HG03064 (cell line): ENCODE data around the gene LMTK3.
"Not testable (repeated sequence)": the region's sequence is repeated elsewhere in the genome, so short reads cannot be mapped to it uniquely, and the experiment has no call there.

Experiments
- ATAC-seq: cut with Tn5 transposase; IDR thresholded peaks from one replicate; pipeline ENCODE4 v1.9.1; 2021; ENCODE audit warnings: low read depth; ENCODE audit not compliant: unreplicated experiment

Gene LMTK3

DNA sequence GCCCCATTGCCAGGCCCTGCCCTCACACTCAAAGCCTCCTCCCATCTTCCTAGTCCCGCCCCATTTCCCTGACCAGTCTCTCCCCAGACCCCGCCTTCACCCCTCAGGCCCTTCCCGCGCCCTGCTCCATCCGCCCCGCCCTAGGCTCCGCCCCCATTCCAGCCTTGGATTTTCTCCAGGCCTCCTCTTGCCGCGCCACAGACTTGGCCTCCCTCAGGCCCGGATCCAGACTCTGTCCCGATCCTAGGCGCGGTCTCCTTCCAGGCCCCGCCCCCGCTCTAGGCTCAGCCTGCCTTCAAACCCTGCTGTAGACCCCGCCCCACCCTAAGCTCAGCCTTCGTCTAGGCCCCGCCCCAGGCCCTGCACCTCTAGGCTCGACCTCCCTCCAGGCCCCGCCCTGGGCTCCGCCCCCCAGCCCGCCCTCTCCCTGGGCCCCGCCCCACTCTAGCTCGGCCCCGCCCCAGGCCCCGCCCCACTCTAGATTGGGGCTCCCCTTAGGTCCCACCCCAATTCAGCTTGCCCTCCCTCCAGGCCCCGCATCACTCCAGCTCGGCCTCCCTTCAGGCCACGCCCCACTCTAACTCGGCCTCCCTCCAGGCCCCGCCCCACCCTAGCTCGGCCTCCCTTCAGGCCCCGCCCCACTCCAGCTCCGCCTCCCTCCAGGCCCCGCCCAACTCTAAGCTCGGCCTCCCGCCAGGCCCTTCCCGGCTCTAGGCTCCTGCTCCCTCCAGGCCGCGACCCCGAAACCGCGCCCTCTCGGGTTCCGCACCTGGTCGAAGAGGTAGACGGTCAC lies 18.5 kb downstream of the LMTK3 start:
- ATAC-seq, result peak; percentile 64

DNA sequence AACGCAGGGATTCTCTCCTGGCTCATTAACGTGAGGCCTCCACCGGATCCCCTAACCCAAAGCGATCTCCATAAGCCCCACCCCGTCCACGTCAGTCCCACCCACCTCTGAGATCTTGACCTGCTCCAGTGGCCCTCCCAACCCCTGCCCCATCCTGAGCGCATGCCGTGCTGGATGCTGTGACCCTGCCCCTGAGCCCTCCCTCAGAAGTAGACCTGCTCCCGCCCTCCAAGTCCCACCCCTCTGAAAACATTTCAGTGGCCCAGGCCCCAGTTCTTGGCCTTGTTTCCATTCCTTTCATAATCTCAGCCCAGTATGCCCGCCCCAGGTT lies 19.9 kb downstream of the LMTK3 start:
- no peak for ATAC-seq

DNA sequence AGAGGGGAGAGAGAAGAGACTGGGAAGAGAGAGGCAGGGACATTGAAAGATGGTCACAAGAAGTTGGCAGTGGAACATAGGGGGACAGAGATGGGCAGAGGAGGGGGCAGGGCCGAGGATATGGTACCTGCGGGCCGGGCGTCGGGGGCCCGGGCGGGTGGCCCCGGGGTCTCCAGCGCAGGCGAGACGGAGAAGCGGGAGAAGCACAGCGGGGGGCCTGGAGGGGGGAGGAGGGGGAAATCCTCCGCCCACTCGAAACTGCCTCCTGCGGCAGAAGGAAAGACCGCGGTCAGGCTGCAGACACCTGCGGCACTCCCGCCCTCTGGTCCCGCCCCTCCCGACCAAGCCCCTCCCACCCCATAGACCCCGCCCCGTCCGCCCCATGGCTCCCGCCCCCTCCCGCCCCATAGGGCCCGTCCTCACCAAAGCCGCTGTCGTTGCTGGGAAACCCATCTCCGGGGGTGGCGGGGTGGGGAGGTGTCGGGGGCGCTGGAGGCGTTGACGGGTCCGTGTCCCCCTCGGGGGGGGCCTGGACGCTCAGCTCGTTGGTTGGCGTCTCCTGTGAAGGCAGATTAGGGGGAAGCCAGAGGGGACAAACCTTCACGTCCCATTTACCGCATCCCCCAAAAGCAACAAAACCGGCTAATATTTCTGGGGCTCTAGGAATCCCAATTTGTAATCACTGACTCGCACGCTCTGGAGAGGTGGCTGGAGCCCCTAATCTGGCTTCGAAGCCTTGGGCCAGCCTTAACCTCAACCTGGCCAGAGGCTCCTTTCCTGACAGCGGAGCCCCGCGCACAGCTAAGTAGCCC lies 20.4 kb downstream of the LMTK3 start:
- no peak for ATAC-seq

DNA sequence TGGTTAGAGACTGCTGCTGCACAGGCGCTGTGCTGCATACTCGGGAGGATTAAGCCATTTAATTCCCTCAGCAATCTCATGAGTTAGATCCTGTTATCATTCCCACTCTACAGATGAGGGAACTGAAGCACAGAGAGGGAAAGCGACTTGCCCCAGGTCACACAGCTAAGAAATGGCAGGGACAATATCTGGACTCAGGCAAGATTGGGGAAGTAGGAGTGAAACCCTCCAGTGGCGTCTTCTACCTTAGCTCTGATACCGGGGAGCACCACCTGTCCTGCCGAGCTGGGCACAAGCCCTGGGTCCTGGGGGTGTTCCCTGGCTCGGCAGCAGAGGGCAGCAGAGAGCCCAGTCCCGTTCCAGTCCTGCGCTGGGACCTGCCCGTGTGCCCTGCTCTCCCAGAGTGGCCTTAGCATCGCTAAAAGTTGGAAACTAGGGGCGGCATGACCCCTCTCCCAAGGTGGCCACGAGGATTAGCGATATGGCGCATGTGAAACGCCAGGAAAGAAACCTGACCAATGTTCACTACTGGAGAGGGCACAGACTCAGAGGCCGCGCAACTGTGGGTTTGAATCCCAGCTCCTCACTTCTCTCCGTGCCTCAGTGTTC lies 21.9 kb downstream of the LMTK3 start:
- ATAC-seq, result no peak

DNA sequence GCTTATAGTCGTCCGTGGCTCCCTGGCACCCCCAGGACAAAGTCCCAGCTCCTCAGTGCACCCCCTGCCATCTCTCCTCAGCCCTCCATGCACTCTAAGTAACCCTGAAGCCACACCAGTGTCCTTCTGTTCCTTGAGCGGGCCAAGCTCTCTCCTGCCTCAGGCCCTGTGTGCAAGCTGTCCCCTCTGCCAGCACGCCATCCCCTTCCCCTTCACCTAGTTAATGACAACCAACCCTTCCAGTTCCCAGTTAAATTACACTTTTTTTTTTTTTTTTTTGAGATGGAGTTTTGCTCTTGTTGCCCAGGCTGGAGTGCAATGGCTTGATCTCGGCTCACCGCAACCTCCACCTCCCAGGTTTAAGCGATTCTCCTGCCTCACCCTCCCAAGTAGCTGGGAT lies 23.2 kb downstream of the LMTK3 start:
- ATAC-seq, result not testable (repeated sequence)

DNA sequence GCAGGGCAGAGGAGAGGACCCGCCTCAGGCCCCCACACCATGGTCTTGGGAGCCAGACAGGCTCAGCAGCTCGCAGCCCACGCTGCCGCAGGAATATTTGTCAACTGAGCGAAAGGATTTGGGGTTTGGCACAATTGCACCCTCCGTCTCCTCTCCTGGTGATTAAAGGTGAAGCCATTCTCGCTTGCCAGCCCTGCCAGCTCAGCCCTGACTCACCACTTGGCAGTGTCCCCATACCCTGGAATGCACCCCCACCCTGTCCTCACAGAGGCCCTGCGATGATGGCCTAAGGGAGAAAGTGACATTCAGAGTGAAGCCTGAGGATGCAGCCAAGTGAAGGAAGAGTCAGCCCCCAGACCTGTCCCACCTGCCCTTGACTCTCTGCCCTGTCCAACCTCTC lies 23.7 kb downstream of the LMTK3 start:
- ATAC-seq, result no peak

DNA sequence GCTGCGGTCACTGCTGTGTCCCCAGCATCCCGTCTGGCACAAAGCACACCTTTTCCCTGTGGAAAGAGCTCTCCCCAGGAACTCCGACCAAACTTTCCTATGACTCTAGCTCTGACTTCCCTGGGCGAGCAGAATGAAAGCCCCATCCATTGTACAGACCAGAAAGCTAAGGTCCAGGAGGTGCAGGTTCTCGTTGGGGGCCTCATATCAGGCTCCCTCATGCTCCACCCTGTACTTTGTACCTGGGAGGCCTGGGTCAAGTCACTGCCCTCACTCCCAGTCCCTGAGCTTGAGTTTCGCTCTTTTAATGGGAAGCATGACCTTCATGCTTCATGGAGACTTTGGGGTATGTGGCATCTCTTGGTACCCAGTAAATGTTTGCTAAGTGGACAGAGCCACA lies 24.1 kb downstream of the LMTK3 start:
- no peak for ATAC-seq

DNA sequence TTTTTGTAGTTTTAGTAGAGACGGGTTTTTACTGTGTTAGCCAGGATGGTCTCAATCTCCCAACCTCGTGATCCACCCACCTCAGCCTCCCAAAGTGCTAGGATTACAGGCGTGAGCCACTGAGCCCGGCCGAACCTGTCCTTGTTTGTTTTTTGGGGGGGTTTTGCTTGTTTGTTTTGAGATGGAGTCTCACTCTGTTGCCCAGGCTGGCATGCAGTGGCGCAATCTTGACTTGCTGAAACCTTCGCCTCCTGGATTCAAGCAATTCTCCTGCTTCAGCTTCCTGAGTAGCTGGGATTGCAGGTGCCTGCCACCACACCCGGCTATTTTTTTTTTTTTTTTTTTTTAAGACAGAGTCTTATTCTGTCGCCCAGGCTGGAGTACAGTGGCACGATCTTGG lies 24.9 kb downstream of the LMTK3 start:
- not testable (repeated sequence) for ATAC-seq

DNA sequence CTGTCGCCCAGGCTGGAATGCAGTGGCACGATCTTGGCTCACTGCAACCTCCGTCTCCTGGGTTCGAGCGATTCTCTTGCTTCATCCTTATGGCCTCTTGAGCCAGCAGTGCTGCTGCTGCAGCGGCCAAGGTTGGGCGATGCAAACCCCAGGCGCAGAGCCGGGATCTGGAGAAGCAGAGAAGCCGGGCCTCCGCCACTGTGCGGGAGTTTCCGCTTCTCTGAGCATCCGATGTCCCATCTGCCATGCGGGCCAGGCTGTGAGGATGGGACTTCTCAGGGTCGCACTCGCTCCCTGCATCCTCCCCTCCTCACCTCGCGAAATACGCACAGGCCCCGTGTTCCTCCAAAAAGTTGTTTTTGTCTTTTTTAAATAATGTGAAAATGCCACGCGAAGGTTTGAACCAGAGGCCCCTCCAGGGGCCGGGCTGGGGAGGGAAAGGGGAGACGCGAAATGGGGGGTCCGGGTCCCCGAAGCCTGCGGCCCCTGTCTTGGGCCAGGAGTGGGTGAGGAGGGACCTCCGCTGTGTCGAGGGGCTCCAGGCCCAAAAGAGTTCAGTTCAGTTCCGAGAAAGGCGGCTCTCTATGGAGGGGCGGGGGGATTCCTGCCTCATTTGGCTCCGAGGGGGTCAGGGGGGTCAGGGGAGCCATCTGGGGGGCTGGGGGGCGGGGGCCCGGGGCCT lies 26.6 kb downstream of the LMTK3 start:
- no peak for ATAC-seq

DNA sequence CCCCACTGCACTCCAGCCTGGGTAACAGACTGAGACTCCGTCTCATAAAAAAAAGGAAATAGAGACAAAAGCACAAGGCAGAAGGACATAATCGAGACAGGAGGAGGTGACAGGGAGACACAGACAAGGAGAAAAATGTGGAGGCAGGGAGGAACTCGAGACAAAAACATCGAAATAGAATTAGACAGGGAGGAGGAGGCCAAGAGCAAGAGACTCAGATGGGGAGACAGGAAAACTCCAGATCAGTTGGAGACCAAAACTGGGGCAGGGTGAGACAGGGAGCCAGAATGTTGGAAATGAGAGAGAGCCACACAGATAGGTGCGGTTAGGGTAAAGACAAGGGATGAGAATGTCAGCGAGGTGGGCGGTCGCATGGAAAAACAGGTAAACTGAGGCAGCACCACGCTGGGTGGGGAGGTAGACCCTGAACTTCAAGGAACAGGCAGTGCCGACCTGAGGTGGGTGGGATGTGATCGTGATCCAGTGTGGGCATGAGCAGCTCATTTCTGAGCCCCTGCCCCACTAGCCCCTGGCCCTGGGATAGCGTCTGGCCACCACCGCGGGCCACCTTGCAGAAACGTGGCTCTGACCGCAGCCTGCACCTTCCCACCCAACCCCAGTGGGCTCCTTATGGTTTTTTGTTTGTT lies 27.3 kb downstream of the LMTK3 start:
- no peak for ATAC-seq

DNA sequence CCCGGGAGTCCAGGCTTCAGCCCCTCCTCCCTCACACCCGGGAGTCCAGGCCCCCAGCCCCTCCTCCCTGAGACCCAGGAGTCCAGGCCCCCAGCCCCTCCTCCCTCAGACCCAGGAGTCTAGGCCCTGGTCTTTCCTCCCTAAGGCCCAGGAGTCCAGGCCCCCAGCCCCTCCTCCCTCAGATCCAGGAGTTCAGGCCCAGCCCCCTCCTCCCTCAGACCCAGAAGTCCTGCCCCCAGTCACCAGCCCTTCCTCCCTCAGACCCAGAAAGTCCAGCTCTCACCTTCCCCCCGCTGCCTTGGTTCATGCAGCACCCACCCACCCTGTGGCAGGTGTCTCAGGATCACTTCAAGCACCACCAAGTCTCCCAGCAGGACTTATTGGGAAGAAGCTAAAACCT lies 28.3 kb downstream of the LMTK3 start:
- ATAC-seq, result no peak

DNA sequence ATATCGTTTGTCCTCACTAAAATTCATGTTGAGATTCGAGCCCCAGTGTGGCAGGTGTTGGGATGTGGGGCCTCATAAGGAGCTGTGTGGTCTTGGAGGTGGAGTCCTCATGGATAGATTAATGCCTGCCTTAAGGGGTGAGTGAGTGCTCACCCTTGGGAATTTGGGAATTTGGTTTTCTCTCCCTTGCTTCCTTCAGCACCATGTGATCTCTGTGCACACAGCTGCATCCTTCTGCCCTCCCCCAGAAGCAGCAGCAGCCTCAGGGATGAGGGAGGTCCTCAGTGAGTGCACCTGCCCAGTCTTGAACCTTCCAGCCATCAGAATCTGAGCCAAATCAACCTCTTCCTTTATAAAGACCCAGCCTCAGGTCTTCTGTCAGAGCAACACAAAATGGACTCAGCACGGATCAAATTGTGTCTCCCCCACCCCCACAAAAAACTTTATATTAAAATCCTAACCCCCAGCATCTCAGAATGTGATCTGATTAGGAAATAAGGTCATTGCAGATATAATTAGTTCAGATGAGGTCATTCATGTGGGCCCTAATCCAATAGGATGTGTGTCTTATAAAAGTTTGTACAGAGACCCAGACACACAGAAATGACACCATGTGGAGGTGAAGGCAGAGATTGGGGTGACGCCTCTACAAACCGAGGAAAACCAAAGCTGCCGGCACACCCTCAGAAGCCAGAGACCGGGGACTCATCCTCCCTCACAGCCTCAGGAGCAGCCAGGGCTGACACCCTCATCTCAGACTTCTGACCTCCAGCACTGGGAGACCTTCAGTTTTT lies 29.6 kb downstream of the LMTK3 start:
- no peak for ATAC-seq

DNA sequence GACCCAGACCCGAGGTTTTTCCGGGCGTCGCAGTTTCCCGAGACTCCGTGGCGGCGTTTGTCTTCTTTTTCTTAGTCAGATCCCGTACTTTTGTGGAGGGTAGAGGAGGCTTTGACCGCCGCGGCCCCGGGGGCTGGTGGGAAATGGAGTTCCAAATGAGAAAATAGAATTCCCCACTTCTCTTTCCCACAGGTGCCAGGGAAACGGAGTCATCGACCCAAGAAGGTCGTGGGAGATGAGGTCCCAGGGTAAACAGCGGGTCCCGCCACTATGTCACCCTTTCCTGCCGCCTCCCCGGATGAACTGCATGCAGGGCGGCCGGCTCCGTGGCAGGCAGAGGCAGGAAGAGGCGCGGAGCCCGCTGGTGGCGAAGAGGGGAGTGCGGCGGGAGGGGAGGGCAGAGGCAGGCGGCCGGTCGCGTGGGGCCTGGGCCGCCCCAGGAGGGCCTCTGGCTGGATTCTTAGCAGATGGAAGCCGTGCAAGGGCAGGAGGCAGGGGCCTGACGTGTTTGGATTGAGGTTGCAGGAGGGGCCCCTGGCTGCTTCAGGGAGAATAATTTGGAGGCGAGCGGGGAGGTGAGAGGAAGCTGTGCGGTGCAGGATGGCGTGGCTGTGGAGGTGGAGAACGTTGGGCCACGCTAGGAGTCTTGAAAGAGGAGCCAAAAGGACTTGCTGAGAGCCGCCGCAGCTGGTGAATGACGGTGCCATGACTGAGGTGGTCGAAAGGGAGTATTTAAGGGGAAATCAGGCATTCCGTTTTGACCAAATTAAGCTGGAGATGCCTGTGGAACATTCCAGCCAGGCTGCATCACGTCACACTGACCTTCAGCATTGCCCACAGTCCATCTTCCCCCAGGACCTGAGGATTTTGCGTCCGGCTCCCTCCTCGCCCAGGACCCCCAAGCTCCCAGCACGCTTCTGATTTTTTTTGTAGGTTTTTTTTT lies 30.8 kb downstream of the LMTK3 start:
- ATAC-seq, result no peak

DNA sequence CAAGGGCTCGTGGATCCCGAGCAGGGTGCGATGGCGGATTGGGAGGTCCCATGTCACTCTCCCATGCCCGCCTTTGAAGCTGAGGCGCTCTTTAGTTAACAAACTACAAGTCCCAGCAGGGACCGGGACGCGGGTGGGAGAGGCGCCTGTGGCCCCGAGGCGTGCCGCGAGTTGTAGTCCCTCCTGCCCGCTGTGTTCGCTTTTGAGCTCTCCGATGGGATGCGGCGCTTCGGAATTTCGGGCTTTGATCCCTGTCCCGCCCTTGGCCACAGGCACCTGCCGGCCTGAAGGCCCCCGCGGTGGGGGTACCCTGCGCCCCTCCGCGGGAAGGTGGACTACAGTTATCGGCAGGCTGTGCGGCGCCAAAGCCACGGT lies 31.5 kb downstream of the LMTK3 start:
- ATAC-seq, result no peak

DNA sequence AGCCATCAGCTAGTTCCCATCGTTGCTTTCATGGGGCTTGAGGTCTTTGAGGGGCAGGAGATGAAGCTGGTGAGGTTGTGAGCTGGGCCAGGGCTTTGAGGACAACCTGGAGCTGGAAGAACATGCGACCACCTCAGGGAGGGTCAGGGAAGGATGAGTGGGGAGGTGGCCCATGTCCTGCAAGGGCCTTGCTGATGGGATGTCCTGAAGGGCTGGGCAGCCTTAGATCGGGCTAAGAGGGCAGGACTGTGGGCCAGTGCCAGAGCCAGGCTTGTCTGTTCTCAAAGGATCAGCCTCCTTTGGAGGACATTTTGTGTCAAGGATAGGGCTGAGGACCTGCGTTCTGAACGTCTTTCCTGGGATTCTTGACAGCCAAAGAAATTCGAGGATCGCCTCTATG lies 31.9 kb downstream of the LMTK3 start:
- no peak for ATAC-seq

DNA sequence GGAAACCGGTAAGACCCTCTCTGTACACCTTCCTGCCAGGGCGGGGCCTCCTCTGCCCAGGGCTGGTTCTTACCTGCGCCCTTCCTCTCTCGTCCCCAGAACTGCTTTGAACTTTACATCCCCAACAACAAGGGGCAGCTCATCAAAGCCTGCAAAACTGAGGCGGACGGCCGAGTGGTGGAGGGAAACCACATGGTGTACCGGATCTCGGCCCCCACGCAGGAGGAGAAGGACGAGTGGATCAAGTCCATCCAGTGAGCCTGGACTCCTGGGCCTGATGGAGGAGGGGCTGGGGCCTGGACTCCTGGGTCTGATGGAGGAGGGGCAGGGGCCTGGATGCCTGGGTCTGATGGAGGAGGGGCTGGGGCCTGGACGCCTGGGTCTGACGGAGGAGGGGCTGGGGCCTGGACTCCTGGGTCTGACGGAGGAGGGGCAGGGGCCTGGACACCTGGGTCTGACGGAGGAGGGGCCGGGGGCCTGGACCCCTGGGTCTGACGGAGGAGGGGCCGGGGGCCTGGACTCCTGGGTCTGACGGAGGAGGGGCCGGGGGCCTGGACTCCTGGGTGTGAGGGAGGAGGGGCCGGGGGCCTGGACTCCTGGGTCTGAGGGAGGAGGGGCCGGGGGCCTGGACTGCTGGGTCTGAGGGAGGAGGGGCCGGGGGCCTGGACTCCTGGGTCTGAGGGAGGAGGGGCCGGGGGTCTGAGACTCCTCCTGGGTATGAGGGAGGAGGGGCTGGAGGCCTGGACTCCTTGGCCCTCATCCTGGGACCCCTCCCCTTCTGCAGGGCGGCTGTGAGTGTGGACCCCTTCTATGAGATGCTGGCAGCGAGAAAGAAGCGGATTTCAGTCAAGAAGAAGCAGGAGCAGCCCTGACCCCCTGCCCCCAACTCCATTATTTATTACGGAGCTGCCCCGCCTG lies 33.0 kb downstream of the LMTK3 start:
- no peak for ATAC-seq

DNA sequence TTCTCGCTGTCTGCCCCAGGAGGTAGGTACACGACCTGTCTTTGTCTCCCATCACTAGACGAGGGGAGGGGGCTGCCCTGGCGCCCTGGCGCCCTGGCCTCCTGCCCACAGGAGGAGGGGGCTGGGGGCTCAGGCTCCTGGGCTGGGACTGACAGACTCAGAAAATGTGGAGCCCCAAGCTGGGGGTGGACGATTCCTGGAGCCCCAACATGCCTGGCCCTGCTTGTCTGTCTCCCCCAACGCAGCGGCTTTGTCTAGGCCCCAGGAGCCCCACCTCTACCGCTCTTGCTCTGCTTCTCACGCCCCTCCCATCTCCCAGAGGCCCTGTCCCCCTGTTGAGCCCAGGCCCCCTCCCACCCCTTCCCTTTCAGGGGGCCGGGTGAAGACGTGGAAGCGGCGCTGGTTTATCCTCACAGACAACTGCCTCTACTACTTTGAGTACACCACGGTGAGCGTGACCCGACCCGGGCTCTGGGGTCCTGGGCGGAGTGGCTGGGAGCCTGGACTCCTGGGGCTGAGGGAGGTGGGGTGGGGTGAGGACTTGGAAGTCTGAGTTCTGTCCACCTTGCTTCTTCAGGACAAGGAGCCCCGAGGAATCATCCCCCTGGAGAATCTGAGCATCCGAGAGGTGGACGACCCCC lies 33.8 kb downstream of the LMTK3 start:
- ATAC-seq, result no peak
